Measurements from ENCODE around the gene EPX.

Gene EPX

DNA sequence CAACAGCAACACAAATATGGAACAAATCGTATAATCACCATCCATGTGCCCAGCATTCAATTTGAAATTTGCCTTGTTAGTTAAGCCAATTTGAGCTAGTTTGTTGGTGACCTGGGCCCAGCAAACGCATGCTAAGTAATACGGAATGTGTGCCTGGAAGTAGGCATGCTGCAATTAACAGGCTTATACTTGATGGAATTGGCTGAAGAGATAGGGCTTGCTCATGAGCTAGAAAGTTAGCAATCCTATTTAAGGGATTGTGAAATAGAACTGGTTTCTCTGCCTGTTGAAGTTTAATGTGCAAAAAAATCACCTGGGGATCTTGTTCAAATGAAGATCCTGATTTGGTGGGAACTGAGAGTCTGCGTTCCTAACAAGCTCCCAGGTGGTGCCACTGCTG is 37.4 kb downstream of the EPX start:
- no peak for DNase-seq

DNA sequence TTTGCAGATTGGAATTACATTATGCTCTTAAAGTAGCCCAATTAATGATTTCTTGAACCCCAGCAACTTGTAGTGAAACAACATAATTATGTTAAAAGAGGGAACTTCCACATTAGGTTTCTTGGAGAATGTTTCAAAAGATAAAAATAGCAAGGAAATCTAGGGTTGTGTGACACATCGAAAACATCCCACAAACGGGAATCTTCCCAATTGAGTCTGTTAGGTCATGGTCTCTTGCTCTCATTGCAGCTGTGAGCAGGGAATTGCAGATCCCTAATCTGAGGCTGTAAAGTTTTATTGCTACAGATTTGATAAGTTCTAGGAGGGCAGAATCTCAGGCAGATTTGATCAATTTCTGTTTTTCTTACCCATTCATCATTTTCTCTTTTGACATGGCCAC is 39.1 kb downstream of the EPX start:
- DNase-seq = no peak

DNA sequence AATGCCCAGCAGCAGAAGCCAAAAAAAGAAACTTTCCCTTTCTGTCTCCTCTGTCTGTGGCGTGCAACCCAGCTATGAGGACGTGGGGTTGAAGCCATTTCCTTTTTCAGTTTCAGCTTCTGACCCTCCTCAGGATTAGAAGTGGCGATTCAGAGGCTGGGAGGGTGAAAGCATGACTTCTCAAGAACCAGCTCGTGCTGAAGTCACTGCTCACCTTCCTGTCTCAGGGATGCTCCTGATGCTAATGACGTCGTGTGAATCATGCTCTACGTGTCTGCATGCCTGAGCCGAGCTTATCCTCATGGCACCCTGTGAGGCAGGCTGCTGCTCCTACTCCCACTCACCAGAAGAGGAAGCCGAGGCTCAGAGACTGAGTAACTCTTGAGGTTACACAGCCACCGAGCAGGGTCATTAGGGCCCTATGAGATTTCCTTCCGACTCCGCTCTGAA is 40.2 kb downstream of the EPX start:
- DNase-seq = no peak

DNA sequence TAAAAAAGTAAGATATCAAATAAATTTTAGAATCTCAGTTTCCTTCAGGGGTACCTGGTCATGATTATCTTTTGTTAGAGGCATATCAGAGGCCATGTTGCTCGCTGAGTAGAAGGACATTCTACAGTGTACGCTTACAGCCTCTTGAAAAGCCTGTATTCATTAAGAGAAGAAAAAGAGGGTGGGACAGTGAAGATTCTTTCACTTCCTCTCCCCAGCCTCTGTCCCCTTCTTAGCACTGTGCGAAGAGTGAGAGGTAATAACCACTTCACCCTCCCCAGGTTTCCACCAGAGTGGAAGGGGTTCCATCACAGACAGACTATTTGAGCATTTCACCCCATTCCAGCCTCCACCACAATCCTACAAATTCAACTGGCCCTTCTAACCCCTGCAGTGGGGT is 41.0 kb downstream of the EPX start:
- no peak for DNase-seq

DNA sequence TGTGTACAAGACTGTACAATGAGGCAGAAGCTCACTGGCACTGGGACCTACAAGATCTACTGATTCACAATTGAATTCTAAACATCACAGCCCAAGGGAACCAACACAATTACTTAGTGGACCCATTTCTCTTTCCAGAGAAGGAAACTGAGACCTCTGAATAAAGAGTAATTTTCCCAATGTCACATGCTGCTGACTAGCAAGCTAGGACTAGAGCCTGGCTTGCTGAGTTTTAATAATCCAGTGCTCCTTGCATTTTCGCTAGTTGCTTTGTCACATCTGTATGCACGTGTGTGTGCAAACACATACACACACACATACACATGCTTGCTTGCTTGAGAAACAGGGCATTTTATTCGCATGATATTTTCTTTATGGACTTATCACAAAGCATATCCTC is 42.0 kb downstream of the EPX start:
- no peak for DNase-seq

GRCh38 chr17:58235821-58236220 is 43.3 kb downstream of the EPX start:
- no peak for DNase-seq

- DNase-seq = no peak
Measured at GRCh38 chr17:58236394-58236793, 43.9 kb downstream of the EPX start.

DNA sequence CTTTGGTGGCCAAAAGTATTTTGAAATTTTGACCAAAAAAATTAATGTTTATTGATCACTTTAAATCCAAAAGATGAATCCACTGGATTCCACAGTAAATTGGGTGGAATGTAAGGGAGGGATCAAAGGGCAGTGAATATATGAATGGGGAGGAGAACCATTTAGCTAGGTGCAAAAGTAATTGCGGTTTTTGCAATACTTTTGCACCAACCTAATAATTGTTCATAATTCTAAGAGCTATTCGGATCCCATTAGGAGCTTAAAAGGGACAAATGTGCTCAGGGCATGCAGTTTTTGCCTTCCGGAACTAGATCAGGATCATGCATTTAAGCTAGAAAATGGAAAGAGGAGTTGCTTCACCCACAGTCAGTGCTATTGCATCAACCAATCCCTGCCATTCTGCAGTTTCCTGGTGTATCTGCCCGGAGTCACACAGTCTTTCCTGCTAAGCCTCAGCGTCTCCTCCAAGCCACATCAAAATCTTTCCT is 45.7 kb downstream of the EPX start, which contains the start of gene LPO:
LPO (plus strand) TSS at position 438 of the 488 bp plus-strand sequence. CDS start 4,396 bp downstream, outside the sequence.
- no peak for DNase-seq

- DNase-seq = no peak
Measured at GRCh38 chr17:58239987-58240386, 47.5 kb downstream of the EPX start.

GRCh38 chr17:58242171-58242784 is 49.8 kb downstream of the EPX start:
- no peak for DNase-seq

DNA sequence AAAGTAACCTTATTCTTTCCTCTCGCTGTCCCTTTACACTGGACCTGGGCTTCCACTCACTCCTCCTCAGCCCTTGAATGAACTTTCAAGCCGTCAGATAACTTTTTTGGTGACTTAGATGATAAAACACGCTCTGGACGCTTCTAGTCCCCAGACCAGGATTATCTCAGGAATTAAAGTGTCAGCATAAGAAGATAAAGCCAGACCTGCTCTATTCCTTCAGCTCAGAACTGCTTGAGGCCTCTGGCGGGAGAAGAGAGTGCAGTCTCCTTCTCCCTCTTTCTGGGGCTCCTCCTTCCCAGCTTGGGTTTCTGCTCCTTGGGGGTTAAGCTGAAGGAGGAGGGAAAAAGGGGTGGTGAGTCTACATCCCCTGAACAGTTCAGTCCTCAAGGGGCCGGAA is 52.4 kb downstream of the EPX start:
- DNase-seq = no peak

GRCh38 chr17:58245428-58246103 is 53.0 kb downstream of the EPX start:
- no peak for DNase-seq

DNA sequence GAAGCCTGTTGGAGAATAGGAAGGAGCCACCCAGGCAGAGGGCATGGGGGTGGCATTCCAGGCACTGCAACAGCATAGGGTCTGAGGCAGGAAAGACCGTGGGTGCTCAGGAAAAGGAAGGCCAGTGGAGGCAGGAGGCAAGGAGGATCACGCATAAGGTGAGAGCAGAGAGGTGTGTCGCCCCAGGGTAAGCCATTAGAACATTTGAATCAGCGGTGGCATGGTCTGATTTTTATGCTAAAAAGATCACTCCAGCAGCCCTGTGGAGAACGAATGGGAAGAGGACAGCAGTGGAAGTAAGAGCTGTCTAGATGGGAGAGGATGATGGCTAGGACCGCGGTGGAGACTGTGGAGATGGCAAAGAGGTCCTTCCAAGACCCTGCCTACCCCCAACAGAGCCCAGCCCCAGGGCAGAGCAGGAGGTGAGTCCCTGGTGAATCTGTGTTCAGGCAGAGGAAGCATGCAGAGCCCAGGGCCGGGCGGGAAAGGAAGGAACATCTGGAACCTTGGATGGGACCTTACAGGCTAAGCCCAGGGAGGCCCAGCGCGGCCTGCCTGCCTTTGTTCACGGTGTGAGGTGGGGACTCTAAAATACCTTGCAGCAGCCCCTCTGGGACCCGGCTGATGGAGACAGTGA is 53.7 kb downstream of the EPX start:
- DNase-seq = no peak

DNA sequence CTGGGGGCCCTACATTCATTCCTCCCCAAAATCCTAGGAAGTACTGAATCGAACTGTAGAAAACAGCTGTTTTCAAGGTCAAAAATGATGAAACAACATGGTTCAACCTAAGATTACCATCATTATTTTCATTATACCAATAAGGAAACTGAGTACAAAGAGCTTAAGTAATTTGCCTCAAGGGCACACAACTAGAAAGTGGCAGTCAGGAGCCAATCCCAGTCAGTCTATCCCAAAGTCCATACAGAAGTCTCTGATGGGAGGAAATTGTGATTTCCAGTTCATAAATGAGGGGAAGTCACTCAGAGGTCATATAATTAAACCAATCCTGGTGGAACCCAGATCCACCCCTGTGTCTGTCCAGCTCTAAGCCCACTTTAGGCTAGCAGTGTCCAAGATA is 54.3 kb downstream of the EPX start:
- DNase-seq = no peak

- no peak for DNase-seq
Measured at GRCh38 chr17:58247511-58248363, 55.2 kb downstream of the EPX start.

DNA sequence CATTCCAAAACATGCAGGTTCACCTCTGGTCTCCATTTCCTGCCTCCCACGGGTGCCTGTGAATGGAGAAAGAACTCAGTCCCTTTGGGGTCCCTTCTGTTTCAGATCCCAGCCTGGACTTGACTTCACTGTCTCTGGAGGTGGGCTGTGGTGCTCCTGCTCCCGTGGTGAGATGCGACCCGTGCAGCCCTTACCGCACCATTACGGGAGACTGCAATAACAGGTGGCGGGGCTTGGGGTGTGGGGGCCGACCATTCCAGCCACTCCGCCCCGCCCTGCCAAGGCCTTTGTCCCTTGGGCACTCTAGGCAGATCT is 56.4 kb downstream of the EPX start:
- DNase-seq = no peak

- DNase-seq = no peak
Measured at GRCh38 chr17:58249270-58250133, 57.0 kb downstream of the EPX start.

GRCh38 chr17:58250344-58251011 is 58.0 kb downstream of the EPX start:
- no peak for DNase-seq

- DNase-seq = no peak
Measured at GRCh38 chr17:58252141-58252540, 59.6 kb downstream of the EPX start.

- no peak for DNase-seq
Measured at GRCh38 chr17:58253082-58253481, 60.6 kb downstream of the EPX start.
